H9 (cell line): ENCODE data around the gene ELAPOR2. TPM values are rescaled to one million over a fixed set of nuclear protein-coding genes. Genes with fewer than 3 reads are reported as not detected.
"Not testable (repeated sequence)": the region's sequence is repeated elsewhere in the genome, so short reads cannot be mapped to it uniquely, and the experiment has no call there.

Source experiments
- DNase-seq: peaks from one replicate; pipeline ENCODE4 v3.0.0-alpha.2; 2017
- H2AFZ ChIP-seq: one replicate; pipeline ENCODE4 v1.6.1; 2013; ENCODE audit warnings: mild to moderate bottlenecking, low read length, control low read depth, moderate library complexity
- H2AK5ac ChIP-seq: 2 replicates; pipeline ENCODE4 v1.6.1; 2013; ENCODE audit warnings: low read length, control low read depth, mixed read lengths; ENCODE audit not compliant: insufficient read length
- H2BK120ac ChIP-seq: one replicate; pipeline ENCODE4 v1.6.1; 2013; ENCODE audit warnings: low read depth, mild to moderate bottlenecking, low read length, control low read depth, inconsistent platforms; ENCODE audit not compliant: poor library complexity, severe bottlenecking
- H2BK12ac ChIP-seq: 2 replicates; pipeline ENCODE4 v1.6.1; 2013; ENCODE audit warnings: low read length, control low read depth, mixed read lengths, low read depth; ENCODE audit not compliant: insufficient read length
- H2BK15ac ChIP-seq: 2 replicates; pipeline ENCODE4 v1.6.1; 2013; ENCODE audit warnings: low read depth, low read length, control low read depth
- H2BK20ac ChIP-seq: one replicate; pipeline ENCODE4 v1.6.1; 2013; ENCODE audit warnings: low read depth, mild to moderate bottlenecking, low read length, control low read depth, inconsistent platforms; ENCODE audit not compliant: poor library complexity, severe bottlenecking
- H2BK5ac ChIP-seq: 2 replicates; pipeline ENCODE4 v1.6.1; 2013; ENCODE audit warnings: low read length, control low read depth, mixed read lengths; ENCODE audit not compliant: insufficient read length
- H3K14ac ChIP-seq: 2 replicates; pipeline ENCODE4 v1.6.1; 2013; ENCODE audit warnings: low read length, control low read depth; ENCODE audit not compliant: insufficient read depth
- H3K18ac ChIP-seq: 2 replicates; pipeline ENCODE4 v1.6.1; 2013; ENCODE audit warnings: low read depth, mild to moderate bottlenecking, mixed read lengths, low read length, control low read depth; ENCODE audit not compliant: insufficient read length
- H3K23ac ChIP-seq: 2 replicates; pipeline ENCODE4 v1.6.1; 2013; ENCODE audit warnings: low read length, control low read depth, mixed read lengths, low read depth; ENCODE audit not compliant: insufficient read length
- H3K23me2 ChIP-seq: 2 replicates; pipeline ENCODE4 v1.6.1; 2013; ENCODE audit warnings: low read depth, mild to moderate bottlenecking, mixed read lengths, low read length, control low read depth; ENCODE audit not compliant: insufficient read length, poor library complexity, severe bottlenecking
- H3K27ac ChIP-seq: 2 replicates; pipeline ENCODE4 v1.5.1; 2013; ENCODE audit warnings: low read length, control low read depth, mixed read lengths, low read depth; ENCODE audit not compliant: insufficient read length
- H3K27me3 ChIP-seq: 2 replicates; pipeline ENCODE4 v1.6.1; 2013; ENCODE audit warnings: low read length, control low read depth, inconsistent platforms; ENCODE audit not compliant: insufficient read depth
- H3K4ac ChIP-seq: 2 replicates; pipeline ENCODE4 v1.6.1; 2013; ENCODE audit warnings: low read depth, mild to moderate bottlenecking, control low read depth, inconsistent platforms, low read length, moderate library complexity
- H3K4me1 ChIP-seq: 2 replicates; pipeline ENCODE4 v1.6.1; 2013; ENCODE audit warnings: low read length, control low read depth, inconsistent platforms; ENCODE audit not compliant: insufficient read depth
- H3K4me2 ChIP-seq: 2 replicates; pipeline ENCODE4 v1.6.1; 2013; ENCODE audit warnings: low read length, control low read depth, mixed read lengths; ENCODE audit not compliant: insufficient read length, insufficient read depth
- H3K56ac ChIP-seq: 2 replicates; pipeline ENCODE4 v1.6.1; 2013; ENCODE audit warnings: low read depth, mild to moderate bottlenecking, mixed read lengths, low read length, control low read depth; ENCODE audit not compliant: insufficient read length
- H3K79me1 ChIP-seq: 2 replicates; pipeline ENCODE4 v1.6.1; 2013; ENCODE audit warnings: low read depth, mild to moderate bottlenecking, moderate library complexity, low read length, control low read depth, inconsistent platforms; ENCODE audit not compliant: insufficient read depth, poor library complexity, severe bottlenecking
- H3K79me2 ChIP-seq: 2 replicates; pipeline ENCODE4 v1.6.1; 2013; ENCODE audit warnings: low read length, control low read depth, inconsistent platforms; ENCODE audit not compliant: insufficient read depth
- H3K9ac ChIP-seq: 2 replicates; pipeline ENCODE4 v1.6.1; 2013; ENCODE audit warnings: low read length, control low read depth, mixed read lengths; ENCODE audit not compliant: insufficient read length; ENCODE audit errors: extremely low read depth
- H3K9me3 ChIP-seq: one replicate; pipeline ENCODE4 v1.6.1; 2013; ENCODE audit warnings: low read depth, low read length, inconsistent platforms; ENCODE audit not compliant: control insufficient read depth
- H3T11ph ChIP-seq: one replicate; pipeline ENCODE4 v1.6.1; 2013; ENCODE audit warnings: mild to moderate bottlenecking, low read length, control low read depth, inconsistent platforms
- H4K20me1 ChIP-seq: one replicate; pipeline ENCODE4 v1.6.1; 2013; ENCODE audit not compliant: control insufficient read depth, insufficient read length, insufficient read depth
- H4K5ac ChIP-seq: 2 replicates; pipeline ENCODE4 v1.6.1; 2013; ENCODE audit warnings: low read depth, mild to moderate bottlenecking, mixed read lengths, low read length, control low read depth; ENCODE audit not compliant: insufficient read length
- H4K8ac ChIP-seq: replicated peaks from 2 replicates; pipeline ENCODE4 v1.6.1; 2013; ENCODE audit warnings: low read length, control low read depth, mixed read lengths, low read depth; ENCODE audit not compliant: insufficient read length
- H4K91ac ChIP-seq: 2 replicates; pipeline ENCODE4 v1.6.1; 2013; ENCODE audit warnings: low read depth, mild to moderate bottlenecking, moderate library complexity, mixed read lengths, low read length, control low read depth; ENCODE audit not compliant: insufficient read length
- H3K27ac Mint-ChIP-seq, 3 experiments: 2 replicates in 2 of 3; 3 replicates in 1 of 3; pipeline ENCODE4 v1.8.0; 2020 to 2021; ENCODE audit warnings: mixed read lengths in 3 of 3, mild to moderate bottlenecking in 1 of 3, moderate library complexity in 1 of 3
- H3K27me3 Mint-ChIP-seq: 2 replicates; pipeline ENCODE4 v1.8.0; 2021; ENCODE audit warnings: low read depth, mild to moderate bottlenecking, moderate library complexity, mixed read lengths
- H3K36me3 Mint-ChIP-seq, 3 experiments: 2 replicates in 2 of 3; 3 replicates in 1 of 3; pipeline ENCODE4 v1.8.0; 2020 to 2021; ENCODE audit warnings: low read depth in 3 of 3, mixed read lengths in 3 of 3; ENCODE audit not compliant: insufficient read depth in 1 of 3
- H3K4me1 Mint-ChIP-seq, 2 experiments: 2 replicates each; pipeline ENCODE4 v1.8.0; 2020; ENCODE audit warnings: mixed read lengths in 2 of 2
- H3K4me3 Mint-ChIP-seq, 2 experiments: 2 replicates in 1 of 2; 3 replicates in 1 of 2; pipeline ENCODE4 v1.8.0; 2020 to 2021; ENCODE audit warnings: mild to moderate bottlenecking in 2 of 2, mixed read lengths in 2 of 2, moderate library complexity in 1 of 2
- H3K9me3 Mint-ChIP-seq, 2 experiments: 2 replicates in 1 of 2; 3 replicates in 1 of 2; pipeline ENCODE4 v1.8.0; 2020; ENCODE audit warnings: mild to moderate bottlenecking in 2 of 2, mixed read lengths in 2 of 2, moderate library complexity in 1 of 2
- CTCF ChIP-seq: fragments of 200-600 bp; sonication (generic); conservative IDR thresholded peaks from 3 replicates; pipeline ENCODE4 v1.8.0; 2021; ENCODE audit warnings: antibody characterized with exemption, mild to moderate bottlenecking
- WGBS: extraction: QIAGEN DNeasy Blood & Tissue Kit; methylation state at CpG from one replicate; pipeline ENCODE4 v1.1.7; 2013; ENCODE audit warnings: missing lambda C conversion rate, low lambda C conversion rate, mixed read lengths; ENCODE audit not compliant: insufficient read length; ENCODE audit errors: extremely low coverage; 5-methylcytosine and 5-hydroxymethylcytosine counted together
- total RNA-seq: library from RNA; stranded (reverse); gene quantifications from 2 replicates; pipeline ENCODE4 v1.2.1, GENCODE V29; 2021

Gene ELAPOR2
- total RNA-seq, 1 experiment from 2014 or later: 36.8 TPM

- Histone ChIP-seq H3K4me1 (no peaks in the 10 kb centered on the region), H3K23me2 (no peaks in the 10 kb centered on the region), H4K91ac (no peak overlapping the region), H2BK12ac (no peak overlapping the region), H4K5ac (no peak overlapping the region), H3K27ac (no peak overlapping the region), H3K79me1 (no peaks in the 10 kb centered on the region), H3K9me3 (no peaks in the 10 kb centered on the region), H2BK120ac (no peak overlapping the region), H3K9ac (no peak overlapping the region), H3T11ph (no peak overlapping the region), H3K4me2 (no peak overlapping the region), H2BK20ac (no peak overlapping the region), H3K27me3 (no peaks in the 10 kb centered on the region), H3K56ac (no peak overlapping the region), H3K14ac (no peak overlapping the region), H2AFZ (no peak overlapping the region), H3K23ac (no peak overlapping the region), H2BK15ac (no peak overlapping the region), H3K18ac (no peak overlapping the region), H2BK5ac (no peak overlapping the region), H4K20me1 (no peaks in the 10 kb centered on the region), H2AK5ac (no peak overlapping the region), H3K79me2 (no peaks in the 10 kb centered on the region), H4K8ac (no peak overlapping the region), H3K4ac (no peak overlapping the region)
- WGBS: no CpG with 5 or more reads among the region's 5 CpGs
- H3K4me1 Mint-ChIP-seq: peaks cover 0 to 7% of the 10 kb centered on the region in 2 experiments; a peak in 2 of 4 replicates
- H3K36me3 Mint-ChIP-seq: peaks cover 0 to 26% (median 15%) of the 10 kb centered on the region in 3 experiments; a peak in 6 of 7 replicates
- peaks cover 24 to 30% of the 10 kb centered on the region in 2 experiments for H3K9me3 Mint-ChIP-seq
- TF ChIP-seq CTCF: no peak
- DNase-seq: no peak
- H3K4me3 Mint-ChIP-seq: no peak overlapping the region
- no peak overlapping the region for H3K27ac Mint-ChIP-seq
- H3K27me3 Mint-ChIP-seq: no peaks in the 10 kb centered on the region; the same call in 1 of the 2 replicates
Measured at GRCh38 chr7:87046456-87046855, 13.0 kb downstream of the ELAPOR2 start.

- H2AFZ ChIP-seq, H3K79me2 ChIP-seq, H3K4ac ChIP-seq, H3K27me3 Mint-ChIP-seq, H3K9ac ChIP-seq, H3K23me2 ChIP-seq, H3K79me1 ChIP-seq, H3K56ac ChIP-seq, H3K27ac Mint-ChIP-seq, H3K9me3 ChIP-seq, H2AK5ac ChIP-seq, H4K91ac ChIP-seq, H3K4me2 ChIP-seq, H3K18ac ChIP-seq, H2BK20ac ChIP-seq, H4K8ac ChIP-seq, H3K4me1 ChIP-seq, H4K5ac ChIP-seq, H3T11ph ChIP-seq, H3K4me1 Mint-ChIP-seq, H3K23ac ChIP-seq, H2BK120ac ChIP-seq, H3K4me3 Mint-ChIP-seq, H2BK5ac ChIP-seq, H3K14ac ChIP-seq, DNase-seq, H2BK15ac ChIP-seq, H4K20me1 ChIP-seq, H3K27me3 ChIP-seq, H2BK12ac ChIP-seq, H3K27ac ChIP-seq: not testable (repeated sequence)
- H3K36me3 Mint-ChIP-seq: peaks cover 0 to 30% (median 15%) of the 10 kb centered on the region in 3 experiments; a peak in 6 of 7 replicates
- peaks cover 27 to 33% of the 10 kb centered on the region in 2 experiments for H3K9me3 Mint-ChIP-seq
- no CpG with 5 or more reads among the region's 2 CpGs for WGBS
Measured at GRCh38 chr7:87044713-87045112, 14.7 kb downstream of the ELAPOR2 start.
